HepG2 (cell line): ENCODE data around the gene PBX4. TPM values are rescaled to one million over a fixed set of nuclear protein-coding genes. Genes with fewer than 3 reads are reported as not detected.

Source experiments
- ATAC-seq: fragments of 200-7000 bp; cut with Tn5 transposase; 3 replicates; pipeline ENCODE4 v1.9.1; 2020; ENCODE audit warnings: mild to moderate bottlenecking, moderate library complexity
- BruUV-seq: library from RNA; stranded (reverse); fragments of 400-500 nt; replicated peaks from 2 replicates; lab custom pipeline; 2021; lab: Mats Ljungman, UMichigan
- CTCF ChIA-PET: fragments of 300-600 bp; formaldehyde crosslinking; extraction: SDS; loops from one replicate; lab custom pipeline; 2021; ENCODE audit warnings: low total read pairs, inconsistent platforms, low intra/inter-chr PET ratio; lab: Yijun Ruan, JAX
- POLR2A ChIA-PET: fragments of 350-600 bp; sonication (Branson Sonifier 250); formaldehyde crosslinking; loops from one replicate; lab custom pipeline; 2020; ENCODE audit warnings: antibody characterized with exemption, inconsistent platforms; lab: Yijun Ruan, JAX
- DNase-seq: peaks from one replicate; pipeline ENCODE4 v3.0.0-alpha.2; 2015; ENCODE audit warnings: low spot score
- FAIRE-seq: peaks from 3 replicates; lab custom pipeline; 2011; peaks lifted over from hg19 to GRCh38; lab: Jason Lieb, UNC
- H2AFZ ChIP-seq: one replicate; pipeline ENCODE4 v1.6.1; 2011; ENCODE audit warnings: low read length, inconsistent platforms
- H3K27ac ChIP-seq: fragments of 300-600 bp; 3 replicates; pipeline ENCODE4 v1.8.0; 2011; ENCODE audit warnings: mixed run types, mild to moderate bottlenecking, mixed read lengths, low read length, inconsistent platforms; ENCODE audit not compliant: insufficient read depth; ENCODE audit errors: extremely low read length
- H3K27me3 ChIP-seq, 2 experiments: fragments of 200-600 bp in 1 of 2; 2 replicates in 1 of 2; 3 replicates in 1 of 2; pipeline versions ENCODE4 v1.6.0 to v1.8.0; 2011; ENCODE audit warnings: low read length in 2 of 2, mild to moderate bottlenecking in 2 of 2, moderate library complexity in 2 of 2, inconsistent platforms in 1 of 2; ENCODE audit not compliant: insufficient read depth in 2 of 2, control insufficient read depth in 1 of 2
- H3K36me3 ChIP-seq, 2 experiments: fragments of 200-600 bp in 1 of 2; replicated peaks in 1 of 2; 2 replicates in 1 of 2; 3 replicates in 1 of 2; pipeline versions ENCODE4 v1.5.1 to v1.8.0; 2011; ENCODE audit warnings: low read length in 2 of 2, inconsistent platforms in 1 of 2; ENCODE audit not compliant: insufficient read depth in 2 of 2, control insufficient read depth in 1 of 2
- H3K4me1 ChIP-seq: 2 replicates; pipeline ENCODE4 v1.5.1; 2012; ENCODE audit warnings: low read length, inconsistent platforms; ENCODE audit not compliant: insufficient read depth
- H3K4me2 ChIP-seq: 2 replicates; pipeline ENCODE4 v1.6.0; 2011; ENCODE audit warnings: low read depth, low read length, inconsistent platforms
- H3K4me3 ChIP-seq, 3 experiments: fragments of 200-600 bp in 1 of 3; sonication (generic), shearing (Covaris generic) in 1 of 3; replicated peaks in 1 of 3; 2 replicates each; pipeline ENCODE4 v1.5.1; 2011 to 2016; ENCODE audit warnings: low read length in 3 of 3, inconsistent platforms in 2 of 3, low read depth in 2 of 3, mild to moderate bottlenecking in 2 of 3, control low read depth in 1 of 3, mixed read lengths in 1 of 3; ENCODE audit not compliant: insufficient read depth in 1 of 3
- H3K79me2 ChIP-seq: one replicate; pipeline ENCODE4 v1.6.1; 2011; ENCODE audit warnings: low read length, inconsistent platforms; ENCODE audit not compliant: insufficient read depth
- H3K9ac ChIP-seq: 2 replicates; pipeline ENCODE4 v1.6.0; 2011; ENCODE audit warnings: mild to moderate bottlenecking, low read depth, low read length, inconsistent platforms; ENCODE audit not compliant: insufficient read depth
- H3K9me3 ChIP-seq: 2 replicates; pipeline ENCODE4 v1.5.1; 2012; ENCODE audit warnings: mild to moderate bottlenecking, low read length
- H4K20me1 ChIP-seq: 2 replicates; pipeline ENCODE4 v1.6.0; 2011; ENCODE audit warnings: inconsistent platforms, mild to moderate bottlenecking, low read length, moderate library complexity; ENCODE audit not compliant: insufficient read depth
- ADNP ChIP-seq: sonication (generic); formaldehyde crosslinking; IDR thresholded peaks from 2 replicates; pipeline ENCODE4 v1.4.0; 2020; ENCODE audit warnings: missing genetic modification reagents
- CCDC6 ChIP-seq: sonication (generic); formaldehyde crosslinking; IDR thresholded peaks from 2 replicates; pipeline ENCODE4 v1.8.1; 2022; ENCODE audit warnings: mild to moderate bottlenecking, missing genetic modification reagents, moderate library complexity
- ELF3 ChIP-seq: IDR thresholded peaks from 2 replicates; pipeline ENCODE4 v1.6.1; 2016; ENCODE audit warnings: missing genetic modification reagents, missing compliant biosample characterization
- GTF3A ChIP-seq: sonication (generic); formaldehyde crosslinking; conservative IDR thresholded peaks from 2 replicates; pipeline ENCODE4 v1.4.0; 2020; ENCODE audit warnings: mild to moderate bottlenecking, missing genetic modification reagents
- GZF1 ChIP-seq: sonication (generic); formaldehyde crosslinking; IDR thresholded peaks from 2 replicates; pipeline ENCODE4 v1.5.1; 2020; ENCODE audit warnings: mild to moderate bottlenecking, missing genetic modification reagents
- HMG20A ChIP-seq: IDR thresholded peaks from 2 replicates; pipeline ENCODE4 v1.6.1; 2016; ENCODE audit warnings: borderline replicate concordance
- KAT8 ChIP-seq: IDR thresholded peaks from 2 replicates; pipeline ENCODE4 v1.6.1; 2016; ENCODE audit warnings: missing genetic modification reagents, missing compliant biosample characterization
- MTF1 ChIP-seq: sonication (generic); formaldehyde crosslinking; IDR thresholded peaks from 2 replicates; pipeline ENCODE4 v1.5.0; 2020; ENCODE audit warnings: missing genetic modification reagents
- RARG ChIP-seq: sonication (generic); formaldehyde crosslinking; IDR thresholded peaks from 2 replicates; pipeline ENCODE4 v1.4.0; 2020; ENCODE audit warnings: low read depth, mild to moderate bottlenecking, missing genetic modification reagents
- RFX5 ChIP-seq: IDR thresholded peaks from 2 replicates; pipeline ENCODE4 v1.6.1; 2011; ENCODE audit warnings: low read depth, low read length, improper control_type of control experiment
- SRSF4 ChIP-seq: fragments of 200-400 bp; formaldehyde crosslinking; IDR thresholded peaks from one replicate; pipeline ENCODE4 v1.6.1; 2018; ENCODE audit warnings: mild to moderate bottlenecking, low read depth, low read length, moderate library complexity; ENCODE audit not compliant: poor library complexity, severe bottlenecking
- TOPORS ChIP-seq: sonication (generic); formaldehyde crosslinking; IDR thresholded peaks from 2 replicates; pipeline ENCODE4 v1.8.0; 2023; ENCODE audit warnings: mild to moderate bottlenecking, missing genetic modification reagents
- ZNF143 ChIP-seq: sonication (generic); formaldehyde crosslinking; IDR thresholded peaks from 2 replicates; pipeline ENCODE4 v1.4.0; 2020; ENCODE audit warnings: missing genetic modification reagents
- ZNF232 ChIP-seq: sonication (generic); formaldehyde crosslinking; IDR thresholded peaks from 2 replicates; pipeline ENCODE4 v1.4.0; 2020; ENCODE audit warnings: missing genetic modification reagents, borderline replicate concordance
- ZNF256 ChIP-seq: sonication (generic); formaldehyde crosslinking; conservative IDR thresholded peaks from 2 replicates; pipeline ENCODE4 v1.4.0; 2020; ENCODE audit warnings: missing genetic modification reagents
- ZNF3 ChIP-seq: IDR thresholded peaks from 2 replicates; pipeline ENCODE4 v1.7.0; 2017; ENCODE audit warnings: inconsistent platforms
- ZNF329 ChIP-seq: sonication (generic); formaldehyde crosslinking; IDR thresholded peaks from 2 replicates; pipeline ENCODE4 v1.9.0; 2021; ENCODE audit warnings: low read depth, mild to moderate bottlenecking, missing genetic modification reagents
- ZNF367 ChIP-seq: sonication (generic); formaldehyde crosslinking; IDR thresholded peaks from 2 replicates; pipeline ENCODE4 v1.4.0; 2020; ENCODE audit warnings: missing genetic modification reagents, borderline replicate concordance
- ZNF44 ChIP-seq: sonication (generic); formaldehyde crosslinking; IDR thresholded peaks from 2 replicates; pipeline ENCODE4 v1.5.1; 2020; ENCODE audit warnings: mild to moderate bottlenecking, missing genetic modification reagents
- ZNF678 ChIP-seq: sonication (generic); formaldehyde crosslinking; IDR thresholded peaks from 2 replicates; pipeline ENCODE4 v1.4.0; 2020; ENCODE audit warnings: mild to moderate bottlenecking, missing genetic modification reagents
- ZNF720 ChIP-seq: sonication (generic); formaldehyde crosslinking; IDR thresholded peaks from 2 replicates; pipeline ENCODE4 v1.4.0; 2020; ENCODE audit warnings: missing genetic modification reagents
- ZNF746 ChIP-seq: sonication (generic); formaldehyde crosslinking; IDR thresholded peaks from 2 replicates; pipeline ENCODE4 v1.8.0; 2022; ENCODE audit warnings: mild to moderate bottlenecking, missing genetic modification reagents
- ZNF775 ChIP-seq: sonication (generic); formaldehyde crosslinking; IDR thresholded peaks from 2 replicates; pipeline ENCODE4 v1.4.0; 2020; ENCODE audit warnings: missing genetic modification reagents, mild to moderate bottlenecking, moderate library complexity, borderline replicate concordance
- WGBS: methylation state at CpG from one replicate; pipeline ENCODE4 v1.1.6; 2017; ENCODE audit warnings: low lambda C conversion rate; 5-methylcytosine and 5-hydroxymethylcytosine counted together
- in situ Hi-C: cut with HindIII; loops from 2 replicates; pipeline ENCODE4 v1.10.0; 2017; ENCODE audit warnings: low pct_unique_long_range_greater_than_20kb; ENCODE audit not compliant: extremely low pct_ligation_motif_present
- intact Hi-C: fragments of 100-400 bp; cut with micrococcal nuclease; formaldehyde crosslinking; loops from one replicate; pipeline ENCODE4 v1.10.0; 2022; ENCODE audit not compliant: unreplicated experiment
- polyA plus RNA-seq, 8 experiments: library from polyadenylated mRNA; depleted of rRNA in 3 of 8; stranded (reverse) in 7 of 8; unstranded in 1 of 8; fragments of >200 nt; fragmentation: Illumina TruSeq in 4 of 8; extraction: Trizol in 4 of 8; gene quantifications; 2 replicates each; pipeline versions ENCODE4 v1.2.1 to v1.2.3, GENCODE V29; 2011 to 2016; ENCODE audit warnings: low read depth in 4 of 8, missing spikeins in 1 of 8, mixed read lengths in 1 of 8; ENCODE audit not compliant: insufficient read depth in 1 of 8
- total RNA-seq, 5 experiments: library from RNA; depleted of rRNA; stranded (reverse); fragments of >200 nt; fragmentation: Illumina TruSeq; extraction: Trizol; gene quantifications; 2 replicates each; pipeline ENCODE4 v1.2.3, GENCODE V29; 2016; ENCODE audit warnings: low read depth in 1 of 5
- TF ChIP-seq, protein P1 (sequence below): sonication (generic); formaldehyde crosslinking; IDR thresholded peaks from 2 replicates; pipeline ENCODE4 v1.4.0; 2020; ENCODE audit warnings: missing genetic modification reagents, borderline replicate concordance

PBX4 gene
- total and polyA plus RNA-seq, 2 of the 13 experiments (the other 11 are each of a cell fraction or from before 2014, with no cell fraction given): not detected

DNA sequence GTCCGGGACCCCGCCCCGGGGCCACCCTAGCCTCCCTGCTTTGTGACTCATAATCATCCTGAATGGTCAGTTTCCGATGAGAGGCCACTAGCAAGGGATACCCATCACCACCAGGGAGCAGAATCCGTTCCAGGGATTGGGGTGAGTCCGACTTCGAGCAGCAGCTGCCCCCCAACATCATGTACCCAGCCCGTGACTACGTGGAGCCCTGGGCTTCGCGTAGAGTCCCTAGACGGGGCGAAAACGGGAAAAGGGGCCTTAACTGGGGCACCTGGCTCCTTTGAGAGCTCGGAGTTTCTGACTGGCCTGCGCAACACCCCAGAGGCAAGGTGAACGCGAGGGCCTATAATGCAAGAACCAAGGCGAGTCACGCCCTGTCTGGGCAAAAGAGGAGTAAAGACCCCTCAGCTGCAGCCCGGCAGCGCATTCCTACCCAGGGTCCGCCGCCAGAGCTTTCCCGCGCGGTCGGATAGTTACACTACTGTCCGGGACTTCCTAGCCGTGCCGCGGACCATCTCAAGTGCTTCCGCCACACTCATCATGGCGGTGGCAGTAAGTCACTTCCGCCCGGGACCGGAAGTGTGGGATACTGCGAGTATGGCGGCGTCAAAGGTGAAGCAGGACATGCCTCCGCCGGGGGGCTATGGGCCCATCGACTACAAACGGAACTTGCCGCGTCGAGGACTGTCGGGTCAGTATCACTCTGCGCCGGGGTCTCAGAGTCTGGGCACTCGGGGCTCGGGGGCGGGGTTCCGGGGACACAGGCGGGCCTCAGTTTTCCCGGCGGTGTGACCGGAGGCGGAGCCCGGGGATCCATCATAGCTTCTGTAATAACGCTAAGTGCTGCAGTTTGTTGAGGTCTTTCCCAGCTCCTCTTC is 102.6 kb downstream of the PBX4 start, which contains the start of gene NDUFA13:
Gene NDUFA13, plus strand, starts transcription at position 584 of the 878 bp plus-strand sequence. Its CDS starts 14 bp downstream, at position 598.
- H3K27ac ChIP-seq: peak within 1 kb of the TSS; percentile 69
- ChIA-PET CTCF (no interaction called here), POLR2A (interaction anchor here (0.6 to 1.6 kb wide), 11 partner anchors 9 to 536 kb away, joined by 3 to 6 read pairs (median 4); partner anchors contain the start of gene GATAD2A)
- H3K27me3 ChIP-seq: no peaks in the 10 kb centered on the region; a peak in 1 of 5 replicates
- peak within 1 kb of the TSS; percentile 92 for H3K4me2 ChIP-seq
- peak; percentile 90 for DNase-seq
- H3K79me2 ChIP-seq: peaks cover 24% of the 10 kb centered on the region
- intact Hi-C loops (no loop called here), in situ Hi-C loops (no loop called here)
- peak within 1 kb of the TSS; percentile 81 for H3K9ac ChIP-seq
- H3K4me3 ChIP-seq: peak within 1 kb of the TSS; percentile 78 to 100 (median 93)
- H4K20me1 ChIP-seq: 0 out of 2 replicates have a peak, but pooled peaks cover 11% of the 10 kb centered on the region
- no peak within 1 kb of the TSS for H2AFZ ChIP-seq
- peaks cover 17% of the 10 kb centered on the region for H3K4me1 ChIP-seq
- peak; percentile 93 for ATAC-seq
- peak; percentile 72 for FAIRE-seq
- H3K9me3 ChIP-seq: no peaks in the 10 kb centered on the region
- BruUV-seq: TSS peak; percentile 88
- WGBS: 19% methylated on average over 10 of the region's 61 CpGs
- peaks cover 4 to 14% of the 10 kb centered on the region in 2 experiments; a peak in 4 of 5 replicates for H3K36me3 ChIP-seq
- TF ChIP-seq RARG (no peak; the same call in 1 of the 2 replicates), KAT8 (CRISPR knock-in tag) (peak; percentile 98), ZNF746 (CRISPR knock-in tag) (0 out of 2 replicates have a peak, but pooled peaks have one; percentile 58), ADNP (CRISPR knock-in tag) (no peak), SRSF4 (no peak), CCDC6 (no peak; the same call in 1 of the 2 replicates), ZNF232 (CRISPR knock-in tag) (peak; percentile 67; the same call in 1 of the 2 replicates), MTF1 (CRISPR knock-in tag) (no peak), ELF3 (CRISPR knock-in tag) (peak; percentile 96), ZNF256 (CRISPR knock-in tag) (peak; percentile 56; the same call in 1 of the 2 replicates), ZNF720 (no peak), GZF1 (CRISPR knock-in tag) (no peak), ZNF678 (peak; percentile 79; the same call in 1 of the 2 replicates), ZNF775 (0 out of 2 replicates have a peak, but pooled peaks have one; percentile 73), ZNF143 (peak; percentile 76), RFX5 (no peak), TOPORS (CRISPR knock-in tag) (no peak), ZNF3 (CRISPR knock-in tag) (no peak), ZNF367 (CRISPR knock-in tag) (no peak), ZNF44 (CRISPR knock-in tag) (0 out of 2 replicates have a peak, but pooled peaks have one; percentile 71), GTF3A (CRISPR knock-in tag) (no peak), HMG20A (no peak), ZNF329 (CRISPR knock-in tag) (no peak)
- TF ChIP-seq, protein P1, sequence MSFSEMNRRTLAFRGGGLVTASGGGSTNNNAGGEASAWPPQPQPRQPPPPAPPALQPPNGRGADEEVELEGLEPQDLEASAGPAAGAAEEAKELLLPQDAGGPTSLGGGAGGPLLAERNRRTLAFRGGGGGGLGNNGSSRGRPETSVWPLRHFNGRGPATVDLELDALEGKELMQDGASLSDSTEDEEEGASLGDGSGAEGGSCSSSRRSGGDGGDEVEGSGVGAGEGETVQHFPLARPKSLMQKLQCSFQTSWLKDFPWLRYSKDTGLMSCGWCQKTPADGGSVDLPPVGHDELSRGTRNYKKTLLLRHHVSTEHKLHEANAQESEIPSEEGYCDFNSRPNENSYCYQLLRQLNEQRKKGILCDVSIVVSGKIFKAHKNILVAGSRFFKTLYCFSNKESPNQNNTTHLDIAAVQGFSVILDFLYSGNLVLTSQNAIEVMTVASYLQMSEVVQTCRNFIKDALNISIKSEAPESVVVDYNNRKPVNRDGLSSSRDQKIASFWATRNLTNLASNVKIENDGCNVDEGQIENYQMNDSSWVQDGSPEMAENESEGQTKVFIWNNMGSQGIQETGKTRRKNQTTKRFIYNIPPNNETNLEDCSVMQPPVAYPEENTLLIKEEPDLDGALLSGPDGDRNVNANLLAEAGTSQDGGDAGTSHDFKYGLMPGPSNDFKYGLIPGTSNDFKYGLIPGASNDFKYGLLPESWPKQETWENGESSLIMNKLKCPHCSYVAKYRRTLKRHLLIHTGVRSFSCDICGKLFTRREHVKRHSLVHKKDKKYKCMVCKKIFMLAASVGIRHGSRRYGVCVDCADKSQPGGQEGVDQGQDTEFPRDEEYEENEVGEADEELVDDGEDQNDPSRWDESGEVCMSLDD: peak; percentile 85; the same call in 1 of the 2 replicates
